Adipocyte (in vitro differentiated cells): ENCODE data around the gene DLL3.
"Not testable (repeated sequence)": the region's sequence is repeated elsewhere in the genome, so short reads cannot be mapped to it uniquely, and the experiment has no call there.

Experiments used
- DNase-seq: peaks from one replicate; pipeline ENCODE4 v3.0.0-alpha.2; 2015; ENCODE audit warnings: low read depth
- H3K27me3 ChIP-seq: replicated peaks from 2 replicates; pipeline ENCODE4 v1.7.0; 2013; ENCODE audit warnings: mild to moderate bottlenecking, low read length, moderate library complexity; ENCODE audit not compliant: control insufficient read depth, insufficient read depth
- H3K36me3 ChIP-seq: 2 replicates; pipeline ENCODE4 v1.7.0; 2013; ENCODE audit warnings: low read length, mild to moderate bottlenecking, moderate library complexity; ENCODE audit not compliant: control insufficient read depth, insufficient read depth, severe bottlenecking
- H3K4me1 ChIP-seq: 2 replicates; pipeline ENCODE4 v1.7.0; 2013; ENCODE audit warnings: mild to moderate bottlenecking, low read length, moderate library complexity; ENCODE audit not compliant: control insufficient read depth, insufficient read depth
- H3K4me3 ChIP-seq: 2 replicates; pipeline ENCODE4 v1.7.0; 2013; ENCODE audit warnings: mild to moderate bottlenecking, low read length, moderate library complexity
- H3K9ac ChIP-seq: 2 replicates; pipeline ENCODE4 v1.7.0; 2013; ENCODE audit warnings: mild to moderate bottlenecking, low read length, moderate library complexity
- H3K9me3 ChIP-seq: 2 replicates; pipeline ENCODE4 v1.7.0; 2013; ENCODE audit warnings: mild to moderate bottlenecking, low read length, moderate library complexity; ENCODE audit not compliant: control insufficient read depth

The DLL3 gene

DNA sequence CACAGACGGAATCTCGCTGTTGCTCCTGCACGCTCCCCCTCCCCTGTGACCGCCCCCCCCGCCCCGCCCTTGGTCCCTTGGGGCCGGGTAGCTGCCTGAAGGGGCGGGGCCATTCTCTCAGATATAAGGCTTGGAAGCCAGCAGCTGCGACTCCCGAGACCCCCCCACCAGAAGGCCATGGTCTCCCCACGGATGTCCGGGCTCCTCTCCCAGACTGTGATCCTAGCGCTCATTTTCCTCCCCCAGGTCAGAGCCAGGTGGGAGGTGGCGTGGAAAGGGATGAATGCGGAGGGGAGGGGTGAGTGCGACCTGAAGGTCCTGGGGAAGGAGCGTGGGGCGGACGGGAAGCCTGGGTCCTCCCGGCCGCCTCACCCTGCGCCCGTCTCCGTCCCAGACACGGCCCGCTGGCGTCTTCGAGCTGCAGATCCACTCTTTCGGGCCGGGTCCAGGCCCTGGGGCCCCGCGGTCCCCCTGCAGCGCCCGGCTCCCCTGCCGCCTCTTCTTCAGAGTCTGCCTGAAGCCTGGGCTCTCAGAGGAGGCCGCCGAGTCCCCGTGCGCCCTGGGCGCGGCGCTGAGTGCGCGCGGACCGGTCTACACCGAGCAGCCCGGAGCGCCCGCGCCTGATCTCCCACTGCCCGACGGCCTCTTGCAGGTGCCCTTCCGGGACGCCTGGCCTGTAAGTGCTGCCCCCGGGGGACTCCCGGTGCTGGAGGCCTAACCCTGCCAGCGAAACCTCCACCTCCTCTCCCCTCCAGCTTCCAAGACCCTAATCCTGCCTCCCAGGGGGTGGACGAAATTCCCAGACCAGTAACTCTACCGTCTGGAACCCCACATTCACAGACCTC, at the start of gene DLL3:
Gene DLL3 (plus strand): TSS at position 150 of the 845 bp plus-strand sequence. CDS start 28 bp downstream, at position 178.
- H3K27me3 ChIP-seq = peaks cover 46% of the 10 kb centered on the region
- H3K4me3 ChIP-seq = peak within 1 kb of the TSS; percentile 27
- H3K9ac ChIP-seq = no peak within 1 kb of the TSS
- no peaks in the 10 kb centered on the region for H3K36me3 ChIP-seq
- peak; percentile 29 for DNase-seq
- no peaks in the 10 kb centered on the region for H3K9me3 ChIP-seq
- peaks cover 7% of the 10 kb centered on the region for H3K4me1 ChIP-seq

DNA sequence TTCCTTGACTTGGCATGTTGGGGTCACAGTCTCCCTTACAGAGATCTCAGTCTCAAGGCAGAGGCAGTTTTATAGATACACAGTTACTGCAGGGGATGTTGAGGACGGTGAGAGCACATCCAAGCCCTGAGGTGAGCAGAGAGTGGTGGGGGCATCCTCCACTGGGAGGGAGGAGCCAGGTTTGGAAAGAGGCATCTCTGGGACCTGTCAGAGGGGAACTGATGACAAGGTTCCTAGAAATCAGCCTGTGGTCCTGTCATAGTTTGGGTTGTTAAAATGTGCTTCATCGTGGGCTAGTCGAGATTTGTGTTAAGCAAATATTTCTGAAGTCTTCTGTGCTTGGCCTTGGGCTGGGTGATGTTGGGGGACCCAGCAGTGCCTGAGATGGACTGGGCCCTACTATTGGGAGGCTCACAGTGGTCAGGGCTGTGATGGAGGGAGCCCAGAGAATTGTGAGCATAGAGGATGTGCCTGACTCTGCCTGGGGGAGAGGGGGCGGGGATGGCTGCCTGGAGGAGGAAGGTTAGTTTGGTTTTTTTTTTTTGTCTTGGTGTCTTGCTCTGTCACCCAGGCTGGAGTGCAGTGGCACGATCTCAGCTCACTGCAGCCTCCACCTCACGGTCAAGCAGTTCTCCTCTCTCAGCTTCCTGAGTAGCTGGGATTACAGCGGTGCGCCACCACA, 49.5 kb upstream of the DLL3 start:
- no peaks in the 10 kb centered on the region for H3K27me3 ChIP-seq
- H3K36me3 ChIP-seq = peaks cover 19% of the 10 kb centered on the region
- DNase-seq = no peak
- peaks cover 27% of the 10 kb centered on the region for H3K4me1 ChIP-seq
- H3K9ac ChIP-seq = no peak overlapping the region
- H3K9me3 ChIP-seq = no peaks in the 10 kb centered on the region
- H3K4me3 ChIP-seq = no peak overlapping the region

- not testable (repeated sequence) for H3K9me3 ChIP-seq, DNase-seq, H3K9ac ChIP-seq, H3K27me3 ChIP-seq, H3K4me3 ChIP-seq
- Histone ChIP-seq H3K4me1 (peaks cover 19% of the 10 kb centered on the region), H3K36me3 (peaks cover 25% of the 10 kb centered on the region)
Measured at GRCh38 chr19:39451257-39451656, 47.5 kb upstream of the DLL3 start.

DNA sequence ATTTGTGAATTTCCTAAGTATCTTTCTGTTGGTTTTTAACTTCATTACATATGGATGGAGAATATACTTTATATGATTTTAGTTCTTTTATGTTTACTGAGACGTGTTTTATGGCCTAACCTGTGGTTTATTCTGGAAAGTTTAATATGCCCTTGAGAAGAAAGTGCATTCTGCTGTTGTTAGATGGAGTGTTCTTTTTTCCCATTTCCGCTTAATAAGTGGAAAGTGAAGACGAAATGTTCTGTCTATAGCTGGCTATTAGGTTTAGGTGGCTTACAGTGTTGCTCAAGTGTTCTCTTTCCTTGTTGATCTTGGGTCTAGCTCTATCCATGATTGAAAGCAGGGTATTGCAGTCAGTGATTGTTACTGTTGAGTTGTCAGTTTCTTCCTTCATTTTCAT, 35.3 kb upstream of the DLL3 start:
- DNase-seq = no peak
- Histone ChIP-seq H3K36me3 (peaks cover 89% of the 10 kb centered on the region), H3K4me3 (no peak overlapping the region), H3K27me3 (no peaks in the 10 kb centered on the region), H3K9ac (no peak overlapping the region), H3K4me1 (no peaks in the 10 kb centered on the region), H3K9me3 (no peaks in the 10 kb centered on the region)

DNA sequence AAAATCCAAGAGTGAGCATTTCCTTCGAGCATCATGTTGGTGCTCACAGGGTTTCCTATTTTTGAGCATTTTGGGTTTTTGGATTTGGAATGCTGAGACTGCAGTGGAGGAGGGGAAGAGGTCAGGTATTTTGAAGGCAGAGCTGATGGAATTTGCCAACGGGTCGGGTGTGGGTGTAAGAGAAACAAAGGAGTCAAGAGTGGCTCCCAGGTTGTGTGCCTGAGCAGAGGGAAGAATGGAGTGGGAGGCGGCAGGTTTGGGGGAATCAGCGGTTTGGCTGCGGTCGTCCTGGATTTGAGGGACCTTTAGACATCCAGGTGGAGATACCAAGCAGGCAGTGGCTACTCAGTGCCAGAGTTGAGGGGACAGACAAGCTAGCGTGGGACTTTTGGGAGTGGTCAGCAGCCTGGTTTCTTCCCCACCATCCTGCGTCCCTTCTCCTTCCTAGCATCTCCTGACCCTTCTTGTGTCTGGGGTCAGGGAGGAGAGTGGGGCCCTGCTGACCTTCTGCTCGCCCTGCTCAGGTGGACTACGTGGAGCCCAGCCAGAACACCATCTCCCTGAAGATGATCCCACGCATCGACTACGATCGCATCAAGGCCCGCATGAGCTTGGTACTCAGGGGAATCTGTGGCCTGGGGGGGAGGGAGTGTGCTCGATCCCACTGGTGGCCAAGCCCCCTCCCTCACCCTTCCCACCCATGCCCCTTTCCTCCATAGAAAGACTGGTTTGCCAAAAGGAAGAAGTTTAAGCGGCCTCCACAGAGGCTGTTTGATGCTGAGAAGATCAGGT, 32.6 kb upstream of the DLL3 start:
- DNase-seq = no peak
- H3K9me3 ChIP-seq = no peaks in the 10 kb centered on the region
- H3K27me3 ChIP-seq = no peaks in the 10 kb centered on the region
- H3K9ac ChIP-seq = no peak overlapping the region
- peaks cover 89% of the 10 kb centered on the region for H3K36me3 ChIP-seq
- H3K4me1 ChIP-seq = no peaks in the 10 kb centered on the region
- H3K4me3 ChIP-seq = no peak overlapping the region

DNA sequence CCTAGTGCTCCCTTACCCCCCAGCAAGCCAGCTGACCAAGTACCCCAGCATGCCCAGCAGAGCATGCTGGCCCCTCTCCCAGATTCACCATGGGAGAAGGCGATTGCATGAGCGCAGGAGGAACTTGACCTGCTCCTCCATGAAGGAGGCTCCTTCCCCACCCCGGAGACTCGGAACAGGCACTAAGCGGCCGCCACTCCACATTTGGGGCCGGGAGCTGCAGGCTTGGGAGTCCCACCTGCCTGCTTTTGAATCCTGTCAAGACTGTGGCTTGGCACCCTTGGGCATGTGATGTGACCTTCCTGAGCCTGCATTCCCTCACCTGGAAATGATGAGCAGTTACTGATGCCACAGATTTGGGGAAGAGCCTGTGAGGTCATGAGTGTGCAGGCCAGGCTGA, 30.8 kb upstream of the DLL3 start:
- DNase-seq = no peak
- Histone ChIP-seq H3K9me3 (no peaks in the 10 kb centered on the region), H3K9ac (no peak overlapping the region), H3K36me3 (peaks cover 98% of the 10 kb centered on the region), H3K4me3 (no peak overlapping the region), H3K27me3 (no peaks in the 10 kb centered on the region), H3K4me1 (no peaks in the 10 kb centered on the region)

DNA sequence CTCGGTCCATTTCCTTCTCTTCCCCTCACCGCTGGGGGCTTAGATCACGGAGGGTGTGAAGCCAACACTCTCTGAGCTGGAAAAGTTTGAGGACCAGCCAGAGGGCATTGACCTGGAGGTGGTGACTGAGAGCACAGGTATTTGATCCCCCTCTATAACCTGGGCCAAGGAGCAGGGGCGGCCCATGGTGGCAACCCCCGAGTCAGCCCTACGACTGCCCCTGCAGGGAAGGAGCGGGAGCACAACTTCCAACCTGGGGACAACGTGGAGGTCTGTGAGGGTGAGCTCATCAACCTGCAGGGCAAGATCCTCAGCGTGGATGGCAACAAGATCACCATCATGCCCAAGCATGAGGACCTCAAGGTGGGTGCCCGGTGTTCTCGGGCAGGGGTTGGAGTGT, 29.7 kb upstream of the DLL3 start:
- Histone ChIP-seq H3K4me1 (no peaks in the 10 kb centered on the region), H3K9me3 (no peaks in the 10 kb centered on the region), H3K9ac (no peak overlapping the region), H3K4me3 (no peak overlapping the region), H3K36me3 (peaks cover 99% of the 10 kb centered on the region), H3K27me3 (no peaks in the 10 kb centered on the region)
- DNase-seq = no peak

GRCh38 chr19:39469567-39469966, 29.2 kb upstream of the DLL3 start:
- Histone ChIP-seq H3K36me3 (peaks cover 99% of the 10 kb centered on the region), H3K9ac (no peak overlapping the region), H3K4me1 (no peaks in the 10 kb centered on the region), H3K4me3 (no peak overlapping the region), H3K9me3 (no peaks in the 10 kb centered on the region), H3K27me3 (no peaks in the 10 kb centered on the region)
- DNase-seq = no peak

DNA sequence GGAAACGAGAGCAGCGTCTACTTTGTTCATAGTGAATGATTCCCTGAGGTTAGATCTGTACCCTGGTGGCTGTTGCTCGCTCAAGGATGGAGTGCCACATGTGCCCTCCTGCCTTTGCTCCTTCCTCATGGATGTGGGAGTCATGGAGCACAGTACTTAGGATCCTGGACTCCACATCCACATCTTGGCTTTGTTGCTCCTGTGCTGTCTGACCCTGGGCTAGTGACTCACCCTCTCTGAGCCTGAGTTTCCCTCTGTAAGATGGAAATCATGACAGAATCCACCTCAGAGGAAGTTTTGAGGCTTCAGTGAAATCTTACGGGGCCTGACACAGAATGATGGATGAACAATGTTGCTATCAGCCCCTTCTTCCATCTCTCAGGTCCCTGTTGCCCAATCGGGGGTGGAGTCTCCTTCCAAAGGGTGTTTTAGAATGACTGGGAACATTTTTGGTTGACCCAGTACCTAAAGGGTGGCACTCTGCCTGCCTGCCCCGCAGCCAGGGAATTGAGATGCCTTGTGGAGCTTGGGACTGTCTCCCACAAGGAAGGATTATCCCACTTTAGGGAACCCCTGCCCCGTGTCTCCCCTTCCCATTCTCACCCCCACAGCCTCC, 27.9 kb upstream of the DLL3 start:
- DNase-seq = no peak
- Histone ChIP-seq H3K4me3 (no peak overlapping the region), H3K27me3 (no peaks in the 10 kb centered on the region), H3K4me1 (no peaks in the 10 kb centered on the region), H3K9ac (no peak overlapping the region), H3K9me3 (no peaks in the 10 kb centered on the region), H3K36me3 (peaks cover 96% of the 10 kb centered on the region)

DNA sequence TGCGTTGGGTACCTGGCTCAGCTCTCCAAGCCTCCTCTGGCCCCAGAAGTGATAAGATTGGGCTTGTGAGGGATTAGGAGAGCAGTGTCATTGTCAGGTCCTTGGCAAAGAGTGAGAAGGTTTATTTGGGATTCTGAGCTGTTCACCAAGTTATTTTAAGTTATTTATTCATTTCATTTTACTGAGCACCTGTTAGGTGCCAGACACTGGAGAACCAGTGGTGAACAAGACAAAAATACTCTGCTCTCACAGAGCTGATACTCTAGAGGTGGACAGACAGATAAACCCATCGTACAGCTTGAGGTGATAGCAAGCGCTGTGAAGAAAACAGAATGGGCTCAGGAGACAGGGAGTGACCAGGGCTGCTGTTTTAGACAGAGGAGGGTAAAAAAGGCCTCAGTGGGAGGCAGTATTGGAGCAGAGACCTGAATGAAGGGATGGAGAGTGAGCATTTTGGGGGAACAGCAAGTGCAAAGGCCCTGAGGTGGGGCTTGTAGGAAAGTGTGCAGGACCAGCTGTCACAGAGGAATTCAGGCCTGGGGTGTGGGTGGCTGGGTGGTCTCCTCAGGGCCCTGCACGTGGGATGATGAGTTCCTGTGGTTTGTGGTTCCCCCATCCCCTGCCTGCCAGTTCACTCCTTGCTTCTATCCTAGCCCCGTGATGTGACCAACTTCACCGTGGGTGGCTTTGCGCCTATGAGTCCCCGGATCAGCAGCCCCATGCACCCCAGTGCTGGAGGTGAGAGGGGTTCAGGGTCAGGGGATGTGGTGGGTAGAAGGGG, 26.8 kb upstream of the DLL3 start:
- no peak overlapping the region for H3K4me3 ChIP-seq
- H3K9ac ChIP-seq = no peak overlapping the region
- no peaks in the 10 kb centered on the region for H3K9me3 ChIP-seq
- H3K27me3 ChIP-seq = no peaks in the 10 kb centered on the region
- no peaks in the 10 kb centered on the region for H3K4me1 ChIP-seq
- no peak for DNase-seq
- H3K36me3 ChIP-seq = peaks cover 96% of the 10 kb centered on the region
